Sigmoid colon (tissue), 7 donors: ENCODE measurements around the gene CYP3A7. TPM values are rescaled to one million over a fixed set of nuclear protein-coding genes. Genes with fewer than 3 reads are reported as not detected.
"Not testable (repeated sequence)": the region's sequence is repeated elsewhere in the genome, so short reads cannot be mapped to it uniquely, and the experiment has no call there.

Experiments used
- DNase-seq: peaks from one replicate; pipeline ENCODE4 v3.0.0-alpha.2; 2019
- H3K27ac ChIP-seq, 4 donors: fragments of 200-600 bp; sonication (generic); one replicate each; pipeline ENCODE4 v1.5.1; 2016 to 2019; ENCODE audit warnings: mild to moderate bottlenecking in 1 of 4
- H3K27me3 ChIP-seq, 3 donors: fragments of 200-600 bp; sonication (generic); one replicate each; pipeline ENCODE4 v1.5.1; 2019; ENCODE audit warnings: mild to moderate bottlenecking in 1 of 3
- H3K36me3 ChIP-seq, 4 donors: fragments of 200-600 bp; sonication (generic); one replicate each; pipeline ENCODE4 v1.5.1; 2016 to 2019
- H3K4me1 ChIP-seq, 4 donors: fragments of 200-600 bp; sonication (generic); one replicate each; pipeline ENCODE4 v1.5.1; 2017 to 2019
- H3K4me3 ChIP-seq, 4 donors: fragments of 200-600 bp; sonication (generic); one replicate each; pipeline ENCODE4 v1.5.1; 2017 to 2019; ENCODE audit warnings: mild to moderate bottlenecking in 2 of 4, moderate library complexity in 1 of 4
- H3K9me3 ChIP-seq, 4 donors: fragments of 200-600 bp in 3 of 4; sonication (generic) in 3 of 4; one replicate each; pipeline versions ENCODE4 v1.5.1 to v1.6.1; 2013 to 2019
- EP300 ChIP-seq, 4 donors: sonication (generic); formaldehyde crosslinking; IDR thresholded peaks; one replicate each; pipeline ENCODE4 v1.6.1; 2017; ENCODE audit warnings: antibody characterized with exemption in 4 of 4
- POLR2A ChIP-seq, 2 donors: fragments of 450-650 bp; IDR thresholded peaks; one replicate each; pipeline ENCODE4 v1.6.1; 2016; ENCODE audit warnings: antibody characterized with exemption in 2 of 2, mild to moderate bottlenecking in 2 of 2, moderate library complexity in 2 of 2
- POLR2AphosphoS5 ChIP-seq, 4 donors: sonication (generic); formaldehyde crosslinking; IDR thresholded peaks; one replicate each; pipeline ENCODE4 v1.6.1; 2017; ENCODE audit warnings: antibody characterized with exemption in 4 of 4
- WGBS, 2 donors: extraction: QIAGEN DNeasy Blood & Tissue Kit; methylation state at CpG; one replicate each; pipeline ENCODE4 v1.1.7; 2013; 5-methylcytosine and 5-hydroxymethylcytosine counted together
- intact Hi-C: fragments of 100-400 bp; cut with DNase I; formaldehyde crosslinking; loops from one replicate; pipeline ENCODE4 v1.15.1; 2023
- polyA plus RNA-seq, 3 donors: library from polyadenylated mRNA; stranded (reverse); fragments of 200-250 nt; gene quantifications; one replicate each; pipeline ENCODE4 v1.2.3, GENCODE V29; 2013
- total RNA-seq, 4 donors: library from RNA; depleted of rRNA; stranded (reverse); fragments of >200 nt; gene quantifications; one replicate each; pipeline ENCODE4 v1.1.0, GENCODE V29; 2016
- TF ChIP-seq, protein P1 (sequence below), 4 experiments: fragments of 450-650 bp in 3 of 4; fragments of 200-600 bp in 1 of 4; IDR thresholded peaks; one replicate each; pipeline ENCODE4 v1.5.1; 2016 to 2019; ENCODE audit warnings: antibody characterized with exemption in 4 of 4, mild to moderate bottlenecking in 3 of 4, moderate library complexity in 2 of 4
- donor health status: healthy with polysubstance abuse.
- donor health status: Bipolar disorder and iron deficiency.
- donor health status: healthy.

The CYP3A7 gene
- total and polyA plus RNA-seq, 7 donors: 0.10 to 0.46 (median 0.34) TPM; not detected in 3

DNA sequence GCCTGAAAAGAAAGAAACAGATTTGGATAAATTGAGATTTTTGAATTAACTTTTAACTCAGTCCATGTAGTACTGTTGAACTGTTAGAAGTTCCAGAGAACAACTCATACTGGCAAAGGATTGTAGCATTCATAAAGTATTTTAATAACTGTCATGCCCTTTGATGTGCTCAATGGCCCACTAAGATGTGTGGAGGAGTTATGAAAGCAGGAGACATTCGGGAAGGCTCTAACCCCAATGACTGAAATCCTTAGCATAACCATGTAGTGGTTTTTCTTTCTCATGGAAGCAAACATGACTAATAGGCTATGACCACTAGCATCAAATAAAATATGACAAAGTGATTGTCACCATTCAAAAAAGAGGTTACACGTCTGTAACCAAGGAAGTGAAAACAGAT is 25.7 kb downstream of the CYP3A7 start:
- intact Hi-C loops: no loop called here
- Histone ChIP-seq H3K4me1 (no peaks in the 10 kb centered on the region), H3K4me3 (no peak overlapping the region), H3K27me3 (no peaks in the 10 kb centered on the region), H3K36me3 (no peaks in the 10 kb centered on the region), H3K27ac (no peak overlapping the region), H3K9me3 (peaks cover 3 to 12% (median 6%) of the 10 kb centered on the region in 4 donors)
- DNase-seq: no peak
- no peak for TF ChIP-seq POLR2A (IDR thresholded peaks at IDR 0.05)
- TF ChIP-seq, protein P1, sequence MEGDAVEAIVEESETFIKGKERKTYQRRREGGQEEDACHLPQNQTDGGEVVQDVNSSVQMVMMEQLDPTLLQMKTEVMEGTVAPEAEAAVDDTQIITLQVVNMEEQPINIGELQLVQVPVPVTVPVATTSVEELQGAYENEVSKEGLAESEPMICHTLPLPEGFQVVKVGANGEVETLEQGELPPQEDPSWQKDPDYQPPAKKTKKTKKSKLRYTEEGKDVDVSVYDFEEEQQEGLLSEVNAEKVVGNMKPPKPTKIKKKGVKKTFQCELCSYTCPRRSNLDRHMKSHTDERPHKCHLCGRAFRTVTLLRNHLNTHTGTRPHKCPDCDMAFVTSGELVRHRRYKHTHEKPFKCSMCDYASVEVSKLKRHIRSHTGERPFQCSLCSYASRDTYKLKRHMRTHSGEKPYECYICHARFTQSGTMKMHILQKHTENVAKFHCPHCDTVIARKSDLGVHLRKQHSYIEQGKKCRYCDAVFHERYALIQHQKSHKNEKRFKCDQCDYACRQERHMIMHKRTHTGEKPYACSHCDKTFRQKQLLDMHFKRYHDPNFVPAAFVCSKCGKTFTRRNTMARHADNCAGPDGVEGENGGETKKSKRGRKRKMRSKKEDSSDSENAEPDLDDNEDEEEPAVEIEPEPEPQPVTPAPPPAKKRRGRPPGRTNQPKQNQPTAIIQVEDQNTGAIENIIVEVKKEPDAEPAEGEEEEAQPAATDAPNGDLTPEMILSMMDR (IDR thresholded peaks at IDR 0.05): no peak
- no peak for TF ChIP-seq POLR2AphosphoS5 (IDR thresholded peaks at IDR 0.05)
- TF ChIP-seq EP300 (IDR thresholded peaks at IDR 0.05): no peak
- 94 to 96% methylated on average over 2 of the region's 2 CpGs for WGBS, 2 donors

DNA sequence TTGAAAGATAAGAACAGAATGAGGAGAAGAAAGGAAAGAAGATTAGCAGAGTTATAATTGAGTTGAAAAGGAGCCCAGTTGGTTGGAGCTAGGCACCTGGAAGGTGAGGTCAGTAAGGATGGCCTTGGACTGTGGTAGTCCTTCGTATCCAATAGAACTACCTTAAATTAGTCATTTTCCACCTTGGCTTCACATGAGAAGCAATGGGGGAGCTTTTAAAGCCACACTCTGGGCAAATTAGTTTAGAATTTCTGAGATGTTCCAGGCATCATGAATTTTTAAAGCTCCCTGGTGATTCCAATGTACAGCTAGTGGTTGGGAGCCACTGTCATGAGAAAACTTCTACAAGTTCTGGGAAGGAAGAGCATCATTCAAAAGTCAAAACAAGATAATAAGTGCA is 27.9 kb downstream of the CYP3A7 start:
- H3K27me3 ChIP-seq: no peaks in the 10 kb centered on the region
- intact Hi-C loops: no loop called here
- no peaks in the 10 kb centered on the region for H3K36me3 ChIP-seq
- H3K4me1 ChIP-seq: no peaks in the 10 kb centered on the region
- peaks cover 3 to 12% (median 6%) of the 10 kb centered on the region in 4 donors for H3K9me3 ChIP-seq
- H3K27ac ChIP-seq: no peak overlapping the region
- WGBS, 2 donors: 75 to 77% methylated on average over 1 of the region's 1 CpG
- no peak overlapping the region for H3K4me3 ChIP-seq
- TF ChIP-seq POLR2AphosphoS5 (IDR thresholded peaks at IDR 0.05): no peak
- TF ChIP-seq, protein P1 (IDR thresholded peaks at IDR 0.05): no peak
- no peak for TF ChIP-seq POLR2A (IDR thresholded peaks at IDR 0.05)
- no peak for TF ChIP-seq EP300 (IDR thresholded peaks at IDR 0.05)
- no peak for DNase-seq

DNA sequence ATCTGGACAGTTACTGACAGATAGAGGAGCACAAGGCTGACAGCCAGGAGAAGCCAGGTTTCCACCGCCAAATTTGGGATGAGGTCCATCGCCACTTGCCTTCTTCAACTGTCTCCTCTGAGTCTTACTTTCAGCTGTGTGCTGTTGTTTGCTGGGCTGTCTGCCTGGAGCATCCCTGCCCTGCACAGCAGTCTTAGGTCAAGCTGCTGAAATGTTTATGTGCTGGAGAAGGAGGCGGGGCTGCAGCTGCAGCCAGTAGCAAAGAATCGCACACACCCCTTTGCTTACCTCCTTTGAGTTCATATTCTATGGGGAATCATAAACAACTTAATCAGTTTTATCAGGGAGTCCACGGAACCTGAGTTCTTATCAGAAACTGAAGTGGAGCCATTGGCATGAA is 35.0 kb downstream of the CYP3A7 start:
- Histone ChIP-seq H3K27me3 (no peaks in the 10 kb centered on the region), H3K36me3 (no peaks in the 10 kb centered on the region), H3K9me3 (no peaks in the 10 kb centered on the region), H3K4me3 (no peak overlapping the region), H3K4me1 (no peaks in the 10 kb centered on the region), H3K27ac (no peak overlapping the region)
- intact Hi-C loops: no loop called here
- DNase-seq: no peak
- 20 to 50% methylated on average over 5 of the region's 5 CpGs for WGBS, 2 donors
- TF ChIP-seq, protein P1 (IDR thresholded peaks at IDR 0.05): no peak
- TF ChIP-seq POLR2A (IDR thresholded peaks at IDR 0.05) (no peak), POLR2AphosphoS5 (IDR thresholded peaks at IDR 0.05) (no peak), EP300 (IDR thresholded peaks at IDR 0.05) (no peak)

DNA sequence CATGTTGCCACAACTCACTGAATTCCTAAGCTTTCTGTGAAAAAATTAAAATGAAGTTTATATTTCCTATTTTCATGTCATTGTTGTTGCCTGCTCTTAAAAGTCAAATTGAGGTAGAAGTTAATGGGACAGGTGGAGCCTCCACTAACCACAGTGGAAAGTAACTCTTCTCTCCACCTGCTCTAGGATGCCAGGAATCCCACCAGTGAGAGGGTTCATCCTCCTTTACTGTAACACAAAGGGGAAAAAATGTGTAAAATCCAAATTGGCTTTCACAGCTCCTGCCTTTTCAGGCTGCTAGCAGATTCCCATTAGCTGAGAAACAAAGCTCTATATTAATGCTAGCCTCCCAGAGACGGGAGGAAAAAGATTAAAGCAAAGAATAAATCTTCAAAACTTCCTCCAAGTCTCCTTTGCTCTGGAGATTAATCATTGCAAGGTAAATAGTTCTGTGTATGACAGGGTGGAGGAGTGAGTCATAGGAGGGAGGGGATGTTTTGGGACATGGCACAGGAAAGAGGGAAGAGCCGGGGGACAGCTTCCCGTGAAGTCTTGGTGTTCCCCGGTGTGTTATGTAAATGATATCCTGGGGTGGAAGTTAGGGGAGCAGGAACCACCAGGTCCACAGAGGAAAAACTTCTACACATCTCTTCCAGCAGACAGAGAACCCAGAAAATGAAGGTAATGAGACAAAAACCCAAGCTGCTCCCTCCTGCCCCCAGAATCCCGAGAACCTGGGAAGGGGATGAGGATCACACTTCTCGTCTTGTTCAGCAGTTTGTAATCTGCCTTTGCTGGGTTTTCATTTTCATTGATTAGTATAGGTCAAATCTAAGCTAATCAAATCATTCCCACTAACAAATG is 35.9 kb downstream of the CYP3A7 start:
- not testable (repeated sequence) for H3K36me3 ChIP-seq

DNA sequence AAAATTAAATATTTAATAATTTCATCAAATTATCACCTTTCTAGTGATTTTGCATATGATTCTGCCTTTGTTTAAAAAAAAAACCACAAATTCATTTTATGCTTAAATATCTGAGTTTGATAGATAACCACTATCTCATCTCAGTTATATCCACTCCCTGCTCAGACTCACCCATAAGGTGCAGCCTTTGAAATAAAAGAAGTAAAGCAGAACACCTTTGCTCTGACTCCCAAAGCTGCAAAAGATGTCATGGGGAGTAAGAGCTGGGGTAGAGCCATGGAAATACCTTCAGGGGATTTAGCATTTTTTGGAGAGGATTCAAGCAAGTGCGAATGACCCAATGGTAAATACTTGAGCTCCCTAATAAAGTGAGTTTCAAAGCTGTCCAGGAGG is 40.1 kb downstream of the CYP3A7 start:
- H3K27me3 ChIP-seq: no peaks in the 10 kb centered on the region
- DNase-seq: no peak
- no peak overlapping the region for H3K27ac ChIP-seq
- 92 to 100% methylated on average over 1 of the region's 1 CpG for WGBS, 2 donors
- H3K4me1 ChIP-seq: no peaks in the 10 kb centered on the region
- no peak overlapping the region for H3K4me3 ChIP-seq
- no peak for TF ChIP-seq POLR2A (IDR thresholded peaks at IDR 0.05)
- TF ChIP-seq, protein P1 (IDR thresholded peaks at IDR 0.05): no peak
- no peak for TF ChIP-seq EP300 (IDR thresholded peaks at IDR 0.05)
- TF ChIP-seq POLR2AphosphoS5 (IDR thresholded peaks at IDR 0.05): no peak
- intact Hi-C loops: no loop called here
- H3K9me3 ChIP-seq: no peaks in the 10 kb centered on the region
- no peaks in the 10 kb centered on the region for H3K36me3 ChIP-seq

More for the DNA sequence above, 35.9 kb downstream of the CYP3A7 start:
- H3K9me3 ChIP-seq, H3K27ac ChIP-seq, H3K4me1 ChIP-seq, intact Hi-C loops, H3K27me3 ChIP-seq, DNase-seq, H3K4me3 ChIP-seq: not testable (repeated sequence)
- WGBS, 2 donors: 10 to 39% methylated on average over 6 of the region's 6 CpGs
